ENCODE results near the gene HSPG2. TPM values are rescaled to one million over a fixed set of nuclear protein-coding genes. Genes with fewer than 3 reads are reported as not detected.
A peak's percentile ranks its signal among the peaks of the same experiment; 100 is the strongest.

The HSPG2 gene
- total and polyA plus RNA-seq, 8 donors = 150 to 434 (median 196) TPM

- TF ChIP-seq CTCF (IDR thresholded peaks at IDR 0.05) = no peak
- no peaks in the 10 kb centered on the region for H3K27me3 ChIP-seq
- peaks cover under 1 to 67% of the 10 kb centered on the region in 2 donors for H3K4me1 ChIP-seq
- H3K4me3 ChIP-seq = no peak overlapping the region
- no peaks in the 10 kb centered on the region for H3K36me3 ChIP-seq
- H3K27ac ChIP-seq = no peak overlapping the region
- no peaks in the 10 kb centered on the region for H3K9me3 ChIP-seq
- ATAC-seq = no peak
- no peak for DNase-seq
- intact Hi-C loops (cut with DNase I) = no loop called here
These were observed 162.1 kb downstream of the HSPG2 start for GRCh38 chr1:21774835-21775549.

- Histone ChIP-seq H3K9me3 (no peaks in the 10 kb centered on the region), H3K4me1 (peaks cover 0 to 65% of the 10 kb centered on the region in 2 donors), H3K36me3 (no peaks in the 10 kb centered on the region), H3K27me3 (no peaks in the 10 kb centered on the region), H3K27ac (peak overlapping the region in 1 of 2 donors; percentile 16), H3K4me3 (no peak overlapping the region)
- ATAC-seq (no peak), DNase-seq (no peak)
- intact Hi-C loops (cut with DNase I) = no loop called here
- TF ChIP-seq CTCF (IDR thresholded peaks at IDR 0.05) = no peak
These were observed 163.5 kb downstream of the HSPG2 start for GRCh38 chr1:21773585-21773984.

Other genes with a start within 250 kb of the HSPG2 start
- 10 to 100 TPM; 57.9 to 58.0 TPM for gene USP48, start 154.2 kb downstream of the HSPG2 start, total RNA-seq
- gene USP48, start 154.2 kb downstream of the HSPG2 start, polyA plus RNA-seq (ENCODE audit: insufficient read length in 6 of 6) = 10 to 100 TPM; 79.9 to 95.6 (median 81.7) TPM
- gene LDLRAD2, start 125.0 kb downstream of the HSPG2 start, total RNA-seq = under 1 TPM; 0.10 to 0.26 TPM
- gene LDLRAD2, start 125.0 kb downstream of the HSPG2 start, polyA plus RNA-seq (ENCODE audit: insufficient read length in 6 of 6) = 1 to 10 TPM; 3.9 to 5.9 (median 5.2) TPM
- not detected for gene CELA3B, start 39.7 kb upstream of the HSPG2 start, total RNA-seq
- gene CELA3B, start 39.7 kb upstream of the HSPG2 start, polyA plus RNA-seq (ENCODE audit: insufficient read length in 6 of 6) = under 1 TPM in 2 of 6 donors, not detected in 4; 0.27 to 0.71 TPM
- gene CELA3A, start 64.3 kb upstream of the HSPG2 start, total RNA-seq = not detected
- not detected for gene CELA3A, start 64.3 kb upstream of the HSPG2 start, polyA plus RNA-seq (ENCODE audit: insufficient read length in 6 of 6)
- gene CDC42, start 115.4 kb upstream of the HSPG2 start, total RNA-seq = 100 to 1,000 TPM; 277 to 292 TPM
- 100 to 1,000 TPM; 285 to 381 (median 351) TPM for gene CDC42, start 115.4 kb upstream of the HSPG2 start, polyA plus RNA-seq (ENCODE audit: insufficient read length in 6 of 6)
- 1 to 10 TPM; 1.8 to 4.0 TPM for gene WNT4, start 205.8 kb upstream of the HSPG2 start, total RNA-seq
- gene WNT4, start 205.8 kb upstream of the HSPG2 start, polyA plus RNA-seq (ENCODE audit: insufficient read length in 6 of 6) = 1 to 10 TPM; 2.3 to 3.4 (median 2.8) TPM

All from left lung (tissue), 10 donors.